Mononuclear cell (primary cell): ENCODE results near the gene UCK2. TPM values are rescaled to one million over a fixed set of nuclear protein-coding genes. Genes with fewer than 3 reads are reported as not detected.
A peak's percentile ranks its signal among the peaks of the same experiment; 100 is the strongest.
"Not testable (repeated sequence)": the region's sequence is repeated elsewhere in the genome, so short reads cannot be mapped to it uniquely, and the experiment has no call there.

Experiments
- H3K27me3 ChIP-seq: 2 replicates; pipeline ENCODE4 v1.6.0; 2011; ENCODE audit warnings: low read length, control low read depth; ENCODE audit not compliant: insufficient read depth
- H3K4me1 ChIP-seq: 2 replicates; pipeline ENCODE4 v1.5.1; 2011; ENCODE audit warnings: mild to moderate bottlenecking, low read length, control low read depth; ENCODE audit not compliant: insufficient read depth
- H3K4me3 ChIP-seq: 2 replicates; pipeline ENCODE4 v1.5.1; 2011; ENCODE audit warnings: mild to moderate bottlenecking, low read length, moderate library complexity
- H3K9me3 ChIP-seq: 2 replicates; pipeline ENCODE4 v1.5.1; 2011; ENCODE audit warnings: low read depth, mild to moderate bottlenecking, control low read depth, low read length
- total RNA-seq: library from RNA; depleted of rRNA; stranded (reverse); fragments of >200 nt; gene quantifications from one replicate; pipeline ENCODE4 v1.2.3, GENCODE V29; 2012

Gene UCK2
- 5.2 TPM for total RNA-seq

- no peaks in the 10 kb centered on the region for H3K9me3 ChIP-seq
- H3K4me3 ChIP-seq = peak within 1 kb of the TSS; percentile 77
- peaks cover 26% of the 10 kb centered on the region for H3K4me1 ChIP-seq
- no peaks in the 10 kb centered on the region for H3K27me3 ChIP-seq
Observed at GRCh38 chr1:165827268-165828102, at the start of gene UCK2. Gene UCK2 (plus strand): TSS chr1:165827614. CDS start chr1:165827834, 220 bp downstream.

DNA sequence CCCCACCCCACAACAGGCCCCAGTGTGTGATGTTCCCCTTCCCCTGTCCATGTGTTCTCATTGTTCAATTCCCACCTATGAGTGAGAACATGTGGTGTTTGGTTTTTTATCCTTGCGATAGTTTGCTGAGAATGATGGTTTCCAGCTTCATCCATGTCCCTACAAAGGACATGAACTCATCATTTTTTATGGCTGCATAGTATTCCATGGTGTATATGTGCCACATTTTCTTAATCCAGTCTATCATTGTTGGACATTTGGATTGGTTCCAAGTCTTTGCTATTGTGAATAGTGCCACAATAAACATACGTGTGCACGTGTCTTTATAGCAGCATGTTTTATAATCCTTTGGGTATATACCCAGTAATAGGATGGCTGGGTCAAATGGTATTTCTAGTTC is 49.2 kb upstream of the UCK2 start:
- not testable (repeated sequence) for H3K9me3 ChIP-seq, H3K4me1 ChIP-seq, H3K27me3 ChIP-seq, H3K4me3 ChIP-seq

DNA sequence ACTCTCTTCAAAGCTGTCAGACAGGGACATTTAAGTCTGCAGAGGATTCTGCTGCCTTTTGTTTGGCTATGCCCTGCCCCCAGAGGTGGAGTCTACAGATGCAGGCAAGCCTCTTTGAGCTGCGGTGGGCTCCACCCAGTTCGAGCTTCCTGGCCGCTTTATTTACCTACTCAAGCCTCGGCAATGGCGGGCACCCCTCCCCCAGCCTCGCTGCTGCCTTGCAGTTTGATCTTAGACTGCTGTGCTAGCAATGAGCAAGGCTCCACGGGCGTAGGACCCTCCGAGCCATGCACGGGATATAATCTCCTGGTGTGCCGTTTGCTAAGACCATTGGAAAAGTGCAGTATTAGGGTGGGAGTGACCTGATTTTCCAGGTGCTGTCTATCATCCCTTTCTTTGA is 43.9 kb upstream of the UCK2 start:
- not testable (repeated sequence) for H3K9me3 ChIP-seq, H3K27me3 ChIP-seq, H3K4me1 ChIP-seq, H3K4me3 ChIP-seq

DNA sequence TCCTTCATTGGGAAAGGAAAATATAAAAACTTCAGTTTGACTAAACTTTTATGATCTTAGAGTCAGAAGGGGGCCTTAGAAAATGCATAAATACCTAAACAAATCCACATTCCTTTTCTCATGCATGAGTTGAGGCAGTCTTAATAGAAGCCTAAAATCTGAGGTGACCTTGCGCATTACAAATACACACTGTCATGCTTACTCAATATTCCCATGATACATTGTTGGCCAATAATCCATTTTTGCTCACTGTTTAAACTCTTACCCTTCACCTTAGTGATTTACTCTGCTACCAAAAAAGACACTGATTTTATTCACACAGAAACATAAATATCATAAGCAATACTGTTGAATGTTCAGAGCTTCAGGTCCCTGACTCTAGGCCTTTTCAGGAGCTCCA is 39.7 kb upstream of the UCK2 start:
- no peaks in the 10 kb centered on the region for H3K9me3 ChIP-seq
- no peaks in the 10 kb centered on the region for H3K4me1 ChIP-seq
- H3K4me3 ChIP-seq = no peak overlapping the region
- no peaks in the 10 kb centered on the region for H3K27me3 ChIP-seq

- H3K27me3 ChIP-seq = no peaks in the 10 kb centered on the region
- H3K9me3 ChIP-seq = no peaks in the 10 kb centered on the region
- no peak overlapping the region for H3K4me3 ChIP-seq
- no peaks in the 10 kb centered on the region for H3K4me1 ChIP-seq
Observed at GRCh38 chr1:165793951-165794350, 33.5 kb upstream of the UCK2 start.

DNA sequence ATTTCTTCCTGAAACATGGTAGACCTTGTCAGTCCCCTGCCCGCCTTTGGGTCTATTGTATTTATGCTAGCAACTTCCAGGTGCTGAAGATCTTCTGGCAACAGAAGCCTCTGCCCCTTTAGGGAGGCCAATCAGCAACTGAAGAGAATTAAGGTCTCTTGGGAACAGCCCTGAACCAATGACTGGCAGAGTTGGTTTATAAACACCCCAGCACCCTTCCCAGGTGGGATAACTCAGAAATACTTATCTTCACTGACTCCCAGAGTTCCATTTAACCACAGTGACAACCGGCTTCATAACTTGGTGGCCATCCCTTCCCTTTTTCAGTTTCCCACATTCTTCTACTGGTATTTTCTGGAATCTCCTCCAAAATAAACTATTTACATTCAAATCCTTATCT is 31.5 kb upstream of the UCK2 start:
- no peak overlapping the region for H3K4me3 ChIP-seq
- H3K27me3 ChIP-seq = no peaks in the 10 kb centered on the region
- no peaks in the 10 kb centered on the region for H3K9me3 ChIP-seq
- no peaks in the 10 kb centered on the region for H3K4me1 ChIP-seq

DNA sequence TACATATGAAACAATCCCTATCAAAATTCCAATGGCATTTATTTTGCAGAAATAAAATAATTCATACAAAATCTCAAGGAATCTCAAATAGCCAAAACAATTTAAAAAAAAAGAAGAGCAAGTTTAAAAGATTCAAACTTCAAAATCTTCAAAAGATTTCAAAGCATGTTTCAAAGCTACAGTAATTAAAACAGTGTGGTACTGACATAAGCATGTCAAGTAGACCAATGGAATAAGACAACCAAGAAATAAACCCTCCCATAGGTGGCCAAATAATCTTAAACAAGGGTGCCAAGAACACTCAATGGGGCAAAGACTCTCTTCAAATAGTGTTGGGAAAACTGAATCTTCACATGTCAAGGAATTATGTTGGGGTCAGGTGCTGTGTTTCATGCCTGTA is 28.0 kb upstream of the UCK2 start:
- no peaks in the 10 kb centered on the region for H3K27me3 ChIP-seq
- H3K9me3 ChIP-seq = no peaks in the 10 kb centered on the region
- no peak overlapping the region for H3K4me3 ChIP-seq
- H3K4me1 ChIP-seq = no peaks in the 10 kb centered on the region

DNA sequence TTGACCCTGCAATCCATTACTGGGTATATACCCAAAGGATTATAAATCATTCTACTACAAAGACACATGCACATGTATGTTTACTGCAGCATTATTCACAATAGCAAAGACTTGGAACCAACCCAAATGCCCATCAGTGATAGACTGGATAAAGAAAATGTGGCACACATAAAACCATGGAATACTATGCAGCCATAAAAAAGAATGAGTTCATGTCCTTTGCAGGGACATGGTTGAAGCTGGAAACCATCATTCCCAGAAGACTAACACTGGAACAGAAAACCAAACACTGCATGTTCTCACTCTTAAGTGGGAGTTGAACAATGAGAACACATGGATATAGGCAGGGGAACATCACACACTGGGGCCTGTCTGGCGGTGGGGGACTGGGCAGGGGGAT is 22.9 kb upstream of the UCK2 start:
- H3K4me1 ChIP-seq = not testable (repeated sequence)

GRCh38 chr1:165807613-165808012 is 19.8 kb upstream of the UCK2 start:
- Histone ChIP-seq H3K27me3 (no peaks in the 10 kb centered on the region), H3K9me3 (no peaks in the 10 kb centered on the region), H3K4me3 (no peak overlapping the region), H3K4me1 (no peaks in the 10 kb centered on the region)

More for the DNA sequence above, 22.9 kb upstream of the UCK2 start:
- not testable (repeated sequence) for H3K9me3 ChIP-seq, H3K27me3 ChIP-seq, H3K4me3 ChIP-seq

- Histone ChIP-seq H3K4me3 (no peak overlapping the region), H3K27me3 (no peaks in the 10 kb centered on the region), H3K9me3 (no peaks in the 10 kb centered on the region), H3K4me1 (no peaks in the 10 kb centered on the region)
Observed at GRCh38 chr1:165815725-165816124, 11.7 kb upstream of the UCK2 start.

- Histone ChIP-seq H3K4me1 (no peaks in the 10 kb centered on the region), H3K4me3 (no peak overlapping the region), H3K9me3 (no peaks in the 10 kb centered on the region), H3K27me3 (no peaks in the 10 kb centered on the region)
Observed at GRCh38 chr1:165816157-165816556, 11.3 kb upstream of the UCK2 start.

DNA sequence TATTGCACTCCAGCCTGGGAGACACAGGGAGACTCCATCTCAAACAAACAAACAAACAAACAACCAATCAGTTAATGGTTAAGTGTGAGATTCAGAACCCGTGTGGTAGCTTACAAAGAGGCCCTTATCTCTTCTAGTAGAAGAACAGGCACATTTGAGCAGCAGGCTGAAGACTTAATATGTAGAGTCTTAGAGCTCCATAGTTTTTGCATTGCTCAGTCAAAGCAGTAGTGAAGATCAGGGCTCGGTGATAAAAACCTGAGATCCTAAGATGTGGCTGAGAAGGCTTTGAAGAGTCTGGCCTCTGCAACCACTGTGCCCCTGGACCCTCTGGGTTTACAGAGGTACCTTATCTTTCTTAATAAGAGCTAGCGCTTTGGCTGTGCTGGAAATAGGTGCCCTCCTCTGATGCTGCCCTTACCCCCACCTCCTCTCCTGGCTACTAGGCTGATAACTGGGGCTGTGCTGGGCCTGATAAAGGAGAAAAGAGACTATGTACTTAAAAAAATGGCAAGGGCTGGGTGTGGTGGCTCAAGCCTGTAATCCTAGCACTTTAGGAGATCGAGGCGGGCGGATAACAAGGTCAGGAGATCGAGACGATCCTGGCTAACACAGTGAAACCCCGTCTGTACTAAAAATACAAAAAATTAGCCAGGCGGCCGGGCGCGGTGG is 10.5 kb upstream of the UCK2 start:
- H3K9me3 ChIP-seq = no peaks in the 10 kb centered on the region
- no peaks in the 10 kb centered on the region for H3K4me1 ChIP-seq
- no peak overlapping the region for H3K4me3 ChIP-seq

DNA sequence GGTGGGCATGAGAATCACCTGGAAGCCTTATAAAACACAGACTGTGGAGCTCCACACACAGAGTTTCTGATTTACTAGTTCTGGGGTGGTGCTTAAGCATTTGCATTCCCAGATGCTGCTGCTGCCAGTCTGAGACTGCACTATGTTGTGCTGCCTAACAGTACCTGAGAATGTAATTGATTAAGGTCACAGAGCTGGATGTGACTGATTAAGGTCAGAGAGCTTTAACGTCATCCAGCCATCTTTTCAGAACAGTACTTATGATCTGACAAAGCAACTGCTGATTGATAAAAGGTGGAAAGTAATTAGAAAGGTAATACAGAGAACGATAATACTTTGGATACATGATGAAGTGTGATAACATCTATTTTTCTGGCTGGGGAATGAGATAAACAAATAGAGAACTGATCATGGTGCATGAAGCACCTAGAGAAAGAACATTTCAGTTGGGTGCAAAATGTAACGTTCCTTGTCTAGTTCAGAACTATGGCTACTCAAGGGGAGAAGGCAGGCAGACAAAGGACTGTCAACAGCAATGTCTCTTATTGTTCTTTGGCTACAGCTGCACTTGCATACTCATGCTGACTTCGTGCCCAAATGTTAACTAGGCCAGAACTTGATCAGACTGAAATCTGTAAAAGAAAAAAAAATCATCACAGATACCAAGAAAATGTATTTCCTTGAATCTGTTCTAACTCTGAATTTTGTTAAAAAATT is 3.7 kb upstream of the UCK2 start:
- no peaks in the 10 kb centered on the region for H3K27me3 ChIP-seq
- H3K9me3 ChIP-seq = no peaks in the 10 kb centered on the region
- H3K4me3 ChIP-seq = no peak overlapping the region
- peaks cover 13% of the 10 kb centered on the region for H3K4me1 ChIP-seq

More for the DNA sequence above, 10.5 kb upstream of the UCK2 start:
- H3K27me3 ChIP-seq = no peaks in the 10 kb centered on the region

DNA sequence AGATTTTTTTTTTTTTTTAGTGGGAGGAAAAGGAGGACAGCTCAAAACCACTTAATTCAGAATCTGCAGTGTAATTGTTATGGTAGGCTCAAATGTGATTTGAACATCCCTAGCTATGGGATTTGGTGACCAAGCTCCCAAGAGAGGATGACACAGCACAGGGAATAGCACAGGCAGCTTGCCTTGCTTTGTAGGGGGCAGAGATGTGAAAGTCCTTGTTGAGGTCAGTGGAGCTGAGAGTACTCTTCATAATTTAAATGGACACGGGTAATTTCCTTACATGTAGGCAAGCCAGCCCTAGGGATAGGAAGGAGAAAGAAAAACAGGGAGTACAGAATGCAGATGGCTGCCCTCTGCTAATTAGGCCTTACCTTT is 3.2 kb upstream of the UCK2 start:
- no peaks in the 10 kb centered on the region for H3K27me3 ChIP-seq
- H3K9me3 ChIP-seq = no peaks in the 10 kb centered on the region
- H3K4me1 ChIP-seq = peaks cover 19% of the 10 kb centered on the region
- H3K4me3 ChIP-seq = no peak overlapping the region

DNA sequence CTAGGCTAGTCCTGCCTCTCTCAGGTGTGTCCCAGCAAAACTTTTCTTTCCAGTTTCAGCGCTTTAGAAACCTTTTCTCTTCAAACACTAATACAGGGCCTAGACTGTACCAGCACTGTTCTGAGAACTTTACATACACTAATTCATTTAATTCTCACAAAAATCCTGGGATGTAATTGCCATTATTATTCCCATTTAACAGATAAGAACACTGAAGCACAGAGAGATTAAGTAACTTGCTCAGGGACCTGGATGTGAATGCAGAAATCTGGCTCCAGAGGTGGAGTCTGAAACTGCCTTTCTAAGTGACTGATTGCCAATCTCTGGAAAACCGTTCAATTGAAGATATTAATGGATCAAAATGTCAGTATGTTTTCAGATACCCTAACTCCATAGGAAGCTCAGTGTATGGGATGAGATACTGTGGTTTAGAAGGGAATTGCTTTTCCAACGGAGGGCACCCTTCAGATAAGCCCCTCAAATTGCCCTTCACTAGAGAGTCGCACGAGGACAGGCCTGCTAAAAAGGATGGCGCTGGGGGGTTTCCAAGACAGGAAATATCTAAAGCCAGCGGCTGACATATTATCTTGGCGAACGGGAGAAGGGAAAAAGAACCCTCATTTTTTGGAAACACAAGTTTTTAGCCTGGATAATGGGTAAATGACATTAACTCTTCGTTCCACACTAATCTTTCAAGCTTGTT is 698 bp upstream of the UCK2 start:
- H3K4me3 ChIP-seq = peak overlapping the region; percentile 77
- H3K9me3 ChIP-seq = no peaks in the 10 kb centered on the region
- peaks cover 26% of the 10 kb centered on the region for H3K4me1 ChIP-seq
- no peaks in the 10 kb centered on the region for H3K27me3 ChIP-seq
